HepG2 (cell line): ENCODE data around the gene GABRG3.

Source experiments
- ARID2 ChIP-seq: sonication (generic); formaldehyde crosslinking; IDR thresholded peaks from 2 replicates; pipeline ENCODE4 v1.8.1; 2022; ENCODE audit warnings: mild to moderate bottlenecking, missing genetic modification reagents, borderline replicate concordance
- KDM1A ChIP-seq: IDR thresholded peaks from 2 replicates; pipeline ENCODE4 v1.6.1; 2016; ENCODE audit warnings: missing compliant biosample characterization

DNA sequence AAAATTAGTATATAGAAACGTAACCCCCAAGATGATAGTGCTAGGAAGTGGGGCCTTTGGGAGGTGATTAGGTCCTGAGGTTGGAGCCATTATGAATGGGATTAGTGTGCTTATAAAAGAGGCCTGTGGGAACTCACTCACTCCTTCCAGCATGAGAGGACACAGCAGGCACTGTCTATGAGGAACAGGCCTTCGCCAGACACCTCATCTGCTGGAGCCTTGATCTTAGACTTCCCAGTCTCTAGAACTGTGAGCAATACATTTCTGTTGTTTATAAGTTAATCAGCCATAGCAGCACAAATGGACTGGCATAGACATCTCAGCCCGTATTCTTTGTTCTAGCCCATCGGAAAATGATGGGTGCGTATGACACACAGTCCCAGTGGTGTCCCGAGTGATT is 152.3 kb downstream of the GABRG3 start:
- no peak for TF ChIP-seq ARID2 (CRISPR knock-in tag)
- no peak for TF ChIP-seq KDM1A (CRISPR knock-in tag)
